Gastrocnemius medialis (tissue), 4 donors: ENCODE data around the gene OR7D2.

Experiments used
- POLR2A ChIP-seq, 2 donors: fragments of 450-650 bp; IDR thresholded peaks; one replicate each; pipeline ENCODE4 v1.6.1; 2017; ENCODE audit warnings: antibody characterized with exemption in 2 of 2, mild to moderate bottlenecking in 2 of 2, moderate library complexity in 2 of 2
- TF ChIP-seq, protein P1 (sequence below), 5 experiments: fragments of 450-650 bp in 3 of 5; fragments of 200-600 bp in 2 of 5; sonication (generic) in 2 of 5; IDR thresholded peaks in 4 of 5; conservative IDR thresholded peaks in 1 of 5; 1 replicate in 4 of 5; 2 replicates in 1 of 5; pipeline ENCODE4 v1.5.1; 2016 to 2019; ENCODE audit warnings: antibody characterized with exemption in 5 of 5, mild to moderate bottlenecking in 3 of 5, moderate library complexity in 3 of 5

DNA sequence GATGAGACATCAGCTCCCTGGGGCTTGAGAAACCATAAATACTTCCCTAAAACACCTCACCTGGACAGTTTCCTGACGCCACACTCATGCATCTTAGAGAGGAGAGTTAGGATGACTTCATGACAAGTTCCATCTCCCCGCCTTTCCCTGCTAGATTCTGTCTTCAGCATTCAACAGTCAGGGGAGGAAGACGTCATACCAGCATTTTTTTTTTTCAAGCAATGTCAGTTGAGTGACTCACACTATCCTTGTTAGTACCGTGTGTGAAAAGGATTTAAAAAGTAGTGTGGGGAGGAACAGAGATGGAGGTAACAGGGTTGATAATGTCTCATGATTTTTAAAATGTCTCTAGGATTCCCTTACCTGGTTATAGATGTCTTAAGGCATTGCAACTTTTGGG, at the start of gene OR7D2:
- TF ChIP-seq, protein P1, sequence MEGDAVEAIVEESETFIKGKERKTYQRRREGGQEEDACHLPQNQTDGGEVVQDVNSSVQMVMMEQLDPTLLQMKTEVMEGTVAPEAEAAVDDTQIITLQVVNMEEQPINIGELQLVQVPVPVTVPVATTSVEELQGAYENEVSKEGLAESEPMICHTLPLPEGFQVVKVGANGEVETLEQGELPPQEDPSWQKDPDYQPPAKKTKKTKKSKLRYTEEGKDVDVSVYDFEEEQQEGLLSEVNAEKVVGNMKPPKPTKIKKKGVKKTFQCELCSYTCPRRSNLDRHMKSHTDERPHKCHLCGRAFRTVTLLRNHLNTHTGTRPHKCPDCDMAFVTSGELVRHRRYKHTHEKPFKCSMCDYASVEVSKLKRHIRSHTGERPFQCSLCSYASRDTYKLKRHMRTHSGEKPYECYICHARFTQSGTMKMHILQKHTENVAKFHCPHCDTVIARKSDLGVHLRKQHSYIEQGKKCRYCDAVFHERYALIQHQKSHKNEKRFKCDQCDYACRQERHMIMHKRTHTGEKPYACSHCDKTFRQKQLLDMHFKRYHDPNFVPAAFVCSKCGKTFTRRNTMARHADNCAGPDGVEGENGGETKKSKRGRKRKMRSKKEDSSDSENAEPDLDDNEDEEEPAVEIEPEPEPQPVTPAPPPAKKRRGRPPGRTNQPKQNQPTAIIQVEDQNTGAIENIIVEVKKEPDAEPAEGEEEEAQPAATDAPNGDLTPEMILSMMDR (IDR thresholded peaks at IDR 0.05 in 4 of 5, conservative IDR thresholded peaks at IDR 0.05 in 1 of 5): no peak
- no peak for TF ChIP-seq POLR2A (IDR thresholded peaks at IDR 0.05)
